ENCODE results near the gene CHP1. TPM values are rescaled to one million over a fixed set of nuclear protein-coding genes. Genes with fewer than 3 reads are reported as not detected.

Gene CHP1
- total and polyA plus RNA-seq, 7 experiments from 2014 or later, result 11.0 to 70.6 (median 21.1) TPM

DNA sequence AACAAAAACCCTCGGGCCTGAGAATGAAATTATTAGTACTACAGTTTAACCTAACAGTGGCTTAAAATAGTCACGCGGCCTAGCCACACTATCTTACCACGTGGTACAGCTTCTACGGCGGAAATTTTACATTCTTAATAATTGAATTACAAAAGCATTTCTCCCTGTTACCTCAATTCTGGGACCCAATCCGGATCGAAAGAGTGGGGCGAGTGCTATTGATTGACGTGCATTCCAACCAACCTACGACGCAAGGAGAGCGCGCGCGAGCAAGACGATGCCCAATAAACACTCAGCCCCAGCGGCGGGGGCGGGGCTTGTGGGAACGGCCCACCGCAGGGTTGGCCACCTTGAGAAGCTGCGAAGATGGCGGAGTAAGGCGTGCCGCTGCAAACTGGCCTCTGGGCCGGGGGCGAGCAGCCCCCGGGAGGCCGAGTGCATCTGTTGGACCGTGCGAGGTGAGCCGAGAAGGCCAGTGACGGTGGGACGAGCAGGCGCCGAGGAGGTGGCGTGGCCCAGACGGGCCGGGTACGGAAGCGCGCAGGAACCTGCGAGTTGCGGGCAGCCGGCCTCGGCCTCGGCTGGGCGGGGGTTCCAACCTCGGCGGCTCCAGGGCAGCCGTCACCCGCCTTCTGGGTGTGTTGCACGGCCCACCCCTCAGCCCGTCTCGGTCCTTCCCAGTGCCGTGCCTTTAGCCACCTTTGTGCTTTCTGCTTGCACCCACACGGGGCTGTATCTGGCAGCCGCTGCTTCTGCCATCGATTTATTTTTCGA is 52.8 kb downstream of the CHP1 start:
- ChIA-PET POLR2A (interaction anchor here (0.5 to 1.9 kb wide), 11 partner anchors 9 to 1359 kb away, joined by 3 to 13 read pairs (median 3); partner anchors contain the start of genes CHP1, DNAJC17, EXD1 and NUSAP1), CTCF (interaction anchor here (0.8 kb wide), 1 partner anchor 53 kb away, joined by 3 read pairs; the partner anchor contains the start of gene CHP1)
- Histone ChIP-seq H3K27me3 (ENCODE audit: control insufficient read depth in 2 of 2, insufficient read depth in 2 of 2, low read length in 2 of 2) (no peaks in the 10 kb centered on the region), H3K9me3 (ENCODE audit: control insufficient read depth in 2 of 3, low read length in 3 of 3) (no peaks in the 10 kb centered on the region), H3K27ac (ENCODE audit: low read depth, low read length) (peak overlapping the region; percentile 91), H3K4me1 (ENCODE audit: control insufficient read depth in 2 of 2, insufficient read depth in 2 of 2, low read length in 2 of 2) (peaks cover 21 to 31% of the 10 kb centered on the region in 2 donors), H3K36me3 (ENCODE audit: control insufficient read depth in 2 of 3, insufficient read depth in 3 of 3, low read length in 3 of 3) (peaks cover 10 to 31% (median 22%) of the 10 kb centered on the region in 3 experiments), H3K4me3 (ENCODE audit: low read length) (peak overlapping the region; percentile 89)
- Mint-ChIP-seq H3K9me3 (peaks cover 0 to 5% (median 0%) of the 10 kb centered on the region in 11 donors), H3K27ac (peak overlapping the region; percentile 96 to 99 (median 97)), H3K4me3 (peak overlapping the region; percentile 90 to 100 (median 92)), H3K36me3 (peaks cover 12 to 50% (median 35%) of the 10 kb centered on the region in 5 donors), H3K27me3 (peaks cover 0 to 2% (median 0%) of the 10 kb centered on the region in 5 donors), H3K4me1 (peaks cover 22 to 54% (median 51%) of the 10 kb centered on the region in 7 donors)
- peak; percentile 98 for ATAC-seq
- intact Hi-C loops (cut with micrococcal nuclease), result loop anchor here (1.0 to 10.0 kb wide), 12 partner anchors 48 to 1823 kb away; partner anchors contain the start of genes CHP1 (in 2 of the 2), NUSAP1 (in 2 of the 2), OIP5 (in 2 of the 2) and CHAC1 (in 1 of the 2)
- DNase-seq, result peak; percentile 94 to 98 (median 97)

GRCh38 chr15:41284427-41285177 is 53.5 kb downstream of the CHP1 start:
- Histone ChIP-seq H3K4me1 (ENCODE audit: control insufficient read depth in 2 of 2, insufficient read depth in 2 of 2, low read length in 2 of 2) (peaks cover 21 to 32% of the 10 kb centered on the region in 2 donors), H3K27ac (ENCODE audit: low read depth, low read length) (peak overlapping the region; percentile 91), H3K27me3 (ENCODE audit: control insufficient read depth in 2 of 2, insufficient read depth in 2 of 2, low read length in 2 of 2) (no peaks in the 10 kb centered on the region), H3K9me3 (ENCODE audit: control insufficient read depth in 2 of 3, low read length in 3 of 3) (no peaks in the 10 kb centered on the region), H3K36me3 (ENCODE audit: control insufficient read depth in 2 of 3, insufficient read depth in 3 of 3, low read length in 3 of 3) (peaks cover 10 to 32% (median 18%) of the 10 kb centered on the region in 3 experiments), H3K4me3 (ENCODE audit: low read length) (peak overlapping the region; percentile 89)
- Mint-ChIP-seq H3K27me3 (peaks cover 0 to 2% (median 0%) of the 10 kb centered on the region in 5 donors), H3K36me3 (peaks cover 12 to 45% (median 29%) of the 10 kb centered on the region in 5 donors), H3K4me3 (peak overlapping the region; percentile 90 to 100 (median 92)), H3K4me1 (peaks cover 23 to 56% (median 52%) of the 10 kb centered on the region in 7 donors), H3K9me3 (peaks cover 0 to 5% (median 0%) of the 10 kb centered on the region in 11 donors), H3K27ac (peak overlapping the region; percentile 96 to 99 (median 97))
- CTCF ChIA-PET, result no interaction called here
- ATAC-seq, result no peak
- DNase-seq, result peak in 6 of 9 donors; percentile 7 to 25 (median 14)
- intact Hi-C loops (cut with micrococcal nuclease), result loop anchor here (1.0 to 10.0 kb wide), 8 partner anchors 48 to 990 kb away; partner anchors contain the start of genes CHP1 (in 1 of the 2), GANC (in 1 of the 2), INO80 (in 1 of the 2) and MAPKBP1 (in 1 of the 2)
- POLR2A ChIA-PET, result interaction anchor here (0.7 to 1.9 kb wide), 3 partner anchors 54 to 924 kb away, joined by 3 to 13 read pairs (median 4); partner anchors contain the start of genes CHP1, EXD1 and VPS18

DNA sequence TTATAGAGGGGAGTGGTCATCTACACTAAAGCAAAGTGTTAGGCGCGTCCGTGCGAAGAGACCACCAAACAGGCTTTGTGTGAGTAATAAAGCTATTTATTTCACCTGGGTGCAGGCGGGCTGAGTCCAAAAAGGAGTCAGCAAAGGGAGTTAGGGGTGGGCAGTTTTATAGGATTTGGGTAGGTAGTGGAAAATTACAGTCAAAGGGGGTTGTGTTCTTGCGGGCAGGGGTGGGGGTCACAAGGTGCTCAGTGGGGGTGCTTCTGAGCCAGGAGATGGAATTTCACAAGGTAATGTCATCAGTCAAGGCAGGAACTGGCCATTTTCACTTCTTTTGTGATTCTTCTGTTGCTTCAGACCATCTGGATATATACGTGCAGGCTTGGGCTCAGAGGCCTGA is 54.2 kb downstream of the CHP1 start:
- ChIA-PET POLR2A (interaction anchor here (0.7 to 1.0 kb wide), 2 partner anchors 48 to 924 kb away, joined by 3 to 4 read pairs; partner anchors contain the start of genes NUSAP1 and OIP5), CTCF (no interaction called here)
- Histone ChIP-seq H3K9me3 (ENCODE audit: control insufficient read depth in 2 of 3, low read length in 3 of 3) (no peaks in the 10 kb centered on the region), H3K27ac (ENCODE audit: low read depth, low read length) (peak overlapping the region; percentile 91), H3K4me1 (ENCODE audit: control insufficient read depth in 2 of 2, insufficient read depth in 2 of 2, low read length in 2 of 2) (peaks cover 21 to 32% of the 10 kb centered on the region in 2 donors), H3K4me3 (ENCODE audit: low read length) (peak overlapping the region; percentile 89), H3K36me3 (ENCODE audit: control insufficient read depth in 2 of 3, insufficient read depth in 3 of 3, low read length in 3 of 3) (peaks cover 10 to 32% (median 16%) of the 10 kb centered on the region in 3 experiments), H3K27me3 (ENCODE audit: control insufficient read depth in 2 of 2, insufficient read depth in 2 of 2, low read length in 2 of 2) (no peaks in the 10 kb centered on the region)
- no peak for ATAC-seq
- Mint-ChIP-seq H3K27me3 (peaks cover 0 to 2% (median 0%) of the 10 kb centered on the region in 5 donors), H3K9me3 (peaks cover 0 to 5% (median 0%) of the 10 kb centered on the region in 11 donors), H3K36me3 (peaks cover 12 to 44% (median 25%) of the 10 kb centered on the region in 5 donors), H3K4me1 (peaks cover 23 to 56% (median 52%) of the 10 kb centered on the region in 7 donors), H3K27ac (peak overlapping the region; percentile 96 to 99 (median 97)), H3K4me3 (peak overlapping the region; percentile 90 to 100 (median 92))
- intact Hi-C loops (cut with micrococcal nuclease), result loop anchor here in 1 of 2 donors (10.0 kb wide), 1 partner anchor 990 kb away; the partner anchor contains the start of genes GANC and TMEM87A
- no peak for DNase-seq

GRCh38 chr15:41286665-41287333 is 55.7 kb downstream of the CHP1 start:
- H3K9me3 Mint-ChIP-seq, result peaks cover 0 to 5% (median 0%) of the 10 kb centered on the region in 11 donors
- intact Hi-C loops (cut with micrococcal nuclease), result loop anchor here in 1 of 2 donors (10.0 kb wide), 1 partner anchor 988 kb away; the partner anchor contains the start of genes GANC and TMEM87A
- no peaks in the 10 kb centered on the region for H3K9me3 ChIP-seq (ENCODE audit: control insufficient read depth in 2 of 3, low read length in 3 of 3)
- ATAC-seq, result no peak
- POLR2A ChIA-PET, result no interaction called here
- H3K27ac Mint-ChIP-seq, result peak overlapping the region in 2 of 9 donors; percentile 14 to 67
- no peak for DNase-seq
- peaks cover 21 to 32% of the 10 kb centered on the region in 2 donors for H3K4me1 ChIP-seq (ENCODE audit: control insufficient read depth in 2 of 2, insufficient read depth in 2 of 2, low read length in 2 of 2)
- H3K27me3 Mint-ChIP-seq, result peaks cover 0 to 2% (median 0%) of the 10 kb centered on the region in 5 donors
- H3K4me1 Mint-ChIP-seq, result peaks cover 23 to 59% (median 56%) of the 10 kb centered on the region in 7 donors
- peaks cover 10 to 36% (median 16%) of the 10 kb centered on the region in 3 experiments for H3K36me3 ChIP-seq (ENCODE audit: control insufficient read depth in 2 of 3, insufficient read depth in 3 of 3, low read length in 3 of 3)
- H3K4me3 ChIP-seq (ENCODE audit: low read length), result no peak overlapping the region
- H3K27ac ChIP-seq (ENCODE audit: low read depth, low read length), result no peak overlapping the region
- H3K27me3 ChIP-seq (ENCODE audit: control insufficient read depth in 2 of 2, insufficient read depth in 2 of 2, low read length in 2 of 2), result no peaks in the 10 kb centered on the region
- peaks cover 12 to 40% (median 28%) of the 10 kb centered on the region in 5 donors for H3K36me3 Mint-ChIP-seq
- CTCF ChIA-PET, result interaction anchor here (0.7 kb wide), 1 partner anchor 592 kb away, joined by 4 read pairs; no protein-coding TSS in a partner anchor
- H3K4me3 Mint-ChIP-seq, result peak overlapping the region in 6 of 10 donors; percentile 9 to 57 (median 28)

DNA sequence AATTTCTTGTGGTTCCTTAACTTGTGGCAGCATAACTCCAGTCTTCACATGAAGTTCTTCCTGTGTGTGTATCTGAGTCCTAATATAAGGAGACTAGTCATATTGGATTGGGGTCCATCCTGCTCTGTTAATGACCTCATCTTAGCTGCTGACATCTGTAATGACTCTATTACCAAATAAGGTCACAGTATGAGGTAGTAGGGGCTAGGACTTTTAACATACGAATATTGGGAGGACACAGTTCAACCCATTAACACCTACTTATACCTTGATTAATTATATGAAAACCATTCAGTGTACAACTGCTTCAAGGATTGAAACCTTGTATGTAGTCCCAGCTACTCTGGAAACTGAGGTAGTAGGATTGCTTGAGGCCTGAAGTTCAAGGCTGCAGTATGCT is 57.4 kb downstream of the CHP1 start:
- DNase-seq, result no peak
- H3K36me3 Mint-ChIP-seq, result peaks cover 12 to 41% (median 28%) of the 10 kb centered on the region in 5 donors
- Histone ChIP-seq H3K36me3 (ENCODE audit: control insufficient read depth in 2 of 3, insufficient read depth in 3 of 3, low read length in 3 of 3) (peaks cover 10 to 36% (median 16%) of the 10 kb centered on the region in 3 experiments), H3K9me3 (ENCODE audit: control insufficient read depth in 2 of 3, low read length in 3 of 3) (no peaks in the 10 kb centered on the region), H3K4me1 (ENCODE audit: control insufficient read depth in 2 of 2, insufficient read depth in 2 of 2, low read length in 2 of 2) (peaks cover 14 to 27% of the 10 kb centered on the region in 2 donors), H3K27me3 (ENCODE audit: control insufficient read depth in 2 of 2, insufficient read depth in 2 of 2, low read length in 2 of 2) (no peaks in the 10 kb centered on the region), H3K27ac (ENCODE audit: low read depth, low read length) (peak overlapping the region; percentile 42), H3K4me3 (ENCODE audit: low read length) (no peak overlapping the region)
- H3K9me3 Mint-ChIP-seq, result peaks cover 0 to 5% (median 0%) of the 10 kb centered on the region in 11 donors
- peak overlapping the region in 3 of 10 donors; percentile 20 to 59 (median 53) for H3K4me3 Mint-ChIP-seq
- ChIA-PET CTCF (no interaction called here), POLR2A (no interaction called here)
- no peak for ATAC-seq
- H3K27me3 Mint-ChIP-seq, result peaks cover 0 to 2% (median 0%) of the 10 kb centered on the region in 5 donors
- peak overlapping the region in 5 of 9 donors; percentile 19 to 82 (median 21) for H3K27ac Mint-ChIP-seq
- peaks cover 19 to 54% (median 47%) of the 10 kb centered on the region in 7 donors for H3K4me1 Mint-ChIP-seq
- intact Hi-C loops (cut with micrococcal nuclease), result loop anchor here in 1 of 2 donors (10.0 kb wide), 1 partner anchor 986 kb away; the partner anchor contains the start of genes GANC and TMEM87A

All from naive thymus-derived CD4-positive, alpha-beta T cell (primary cell).